ENCODE measurements around the gene LAMA1.

DNA sequence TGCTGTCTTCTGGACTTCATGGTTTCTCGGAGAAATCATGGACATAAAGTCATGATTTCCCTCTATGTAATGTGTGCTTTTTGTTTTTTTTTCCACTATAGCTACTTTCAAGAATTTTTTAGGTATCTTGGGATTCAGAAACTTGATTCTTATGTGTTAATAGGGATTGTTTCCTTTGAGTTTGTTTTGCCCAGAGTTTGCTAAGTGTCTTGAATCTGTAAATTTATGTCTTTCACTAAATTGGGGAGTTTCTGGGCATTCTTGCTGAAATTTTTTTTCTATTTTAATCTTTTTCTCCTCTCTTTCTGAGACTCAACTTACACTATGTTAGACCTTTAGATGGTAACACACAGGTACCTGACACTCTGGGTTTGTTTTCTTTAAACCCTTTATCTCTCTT lies 182.7 kb downstream of the LAMA1 start:
- TF ChIP-seq, protein P1, sequence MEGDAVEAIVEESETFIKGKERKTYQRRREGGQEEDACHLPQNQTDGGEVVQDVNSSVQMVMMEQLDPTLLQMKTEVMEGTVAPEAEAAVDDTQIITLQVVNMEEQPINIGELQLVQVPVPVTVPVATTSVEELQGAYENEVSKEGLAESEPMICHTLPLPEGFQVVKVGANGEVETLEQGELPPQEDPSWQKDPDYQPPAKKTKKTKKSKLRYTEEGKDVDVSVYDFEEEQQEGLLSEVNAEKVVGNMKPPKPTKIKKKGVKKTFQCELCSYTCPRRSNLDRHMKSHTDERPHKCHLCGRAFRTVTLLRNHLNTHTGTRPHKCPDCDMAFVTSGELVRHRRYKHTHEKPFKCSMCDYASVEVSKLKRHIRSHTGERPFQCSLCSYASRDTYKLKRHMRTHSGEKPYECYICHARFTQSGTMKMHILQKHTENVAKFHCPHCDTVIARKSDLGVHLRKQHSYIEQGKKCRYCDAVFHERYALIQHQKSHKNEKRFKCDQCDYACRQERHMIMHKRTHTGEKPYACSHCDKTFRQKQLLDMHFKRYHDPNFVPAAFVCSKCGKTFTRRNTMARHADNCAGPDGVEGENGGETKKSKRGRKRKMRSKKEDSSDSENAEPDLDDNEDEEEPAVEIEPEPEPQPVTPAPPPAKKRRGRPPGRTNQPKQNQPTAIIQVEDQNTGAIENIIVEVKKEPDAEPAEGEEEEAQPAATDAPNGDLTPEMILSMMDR (IDR thresholded peaks at IDR 0.05), result no peak
- TF ChIP-seq POLR2A (IDR thresholded peaks at IDR 0.05), result no peak
